GM23338 (cell line): ENCODE results near the gene RTN4RL1.

Experiments
- CTCF ChIP-seq, 2 experiments: fragments of 200-600 bp in 1 of 2; sonication (generic) in 1 of 2; conservative IDR thresholded peaks; 2 replicates each; pipeline versions ENCODE4 v1.5.1 to v1.6.1; 2016 to 2017; ENCODE audit warnings: antibody characterized with exemption in 2 of 2, low read depth in 2 of 2, mild to moderate bottlenecking in 2 of 2, moderate library complexity in 1 of 2
- EZH2 ChIP-seq: fragments of 200-600 bp; sonication (generic); IDR thresholded peaks from one replicate; pipeline ENCODE4 v1.8.0; 2017; ENCODE audit warnings: antibody characterized with exemption, mild to moderate bottlenecking, low read depth; ENCODE audit not compliant: unreplicated experiment
- EZH2phosphoT487 ChIP-seq: fragments of 200-600 bp; sonication (generic); IDR thresholded peaks from one replicate; pipeline ENCODE4 v1.8.1; 2018; ENCODE audit warnings: antibody characterized with exemption; ENCODE audit not compliant: unreplicated experiment
- JUNB ChIP-seq: IDR thresholded peaks from one replicate; pipeline ENCODE4 v1.6.1; 2016; ENCODE audit warnings: antibody characterized with exemption; ENCODE audit not compliant: unreplicated experiment
- POLR2AphosphoS5 ChIP-seq: IDR thresholded peaks from 2 replicates; pipeline ENCODE4 v1.6.1; 2016; ENCODE audit warnings: antibody characterized with exemption, low read depth
- STAT1 ChIP-seq: IDR thresholded peaks from one replicate; pipeline ENCODE4 v1.6.1; 2016; ENCODE audit warnings: antibody characterized with exemption; ENCODE audit not compliant: unreplicated experiment
- TF ChIP-seq, protein P1 (sequence below): IDR thresholded peaks from one replicate; pipeline ENCODE4 v1.6.1; 2018; ENCODE audit warnings: antibody characterized with exemption; ENCODE audit not compliant: unreplicated experiment
- TF ChIP-seq, protein P2 (sequence below): fragments of 250-450 bp; sonication (Bioruptor Pico); IDR thresholded peaks from 2 replicates; pipeline ENCODE4 v1.5.0; 2020; ENCODE audit warnings: mild to moderate bottlenecking, moderate library complexity

- TF ChIP-seq CTCF (conservative IDR thresholded peaks at IDR 0.05; ENCODE audit: low read depth in 2 of 2) (no peak), POLR2AphosphoS5 (no peak), EZH2 (no peak), EZH2phosphoT487 (no peak), JUNB (no peak), STAT1 (no peak)
- TF ChIP-seq, protein P1, sequence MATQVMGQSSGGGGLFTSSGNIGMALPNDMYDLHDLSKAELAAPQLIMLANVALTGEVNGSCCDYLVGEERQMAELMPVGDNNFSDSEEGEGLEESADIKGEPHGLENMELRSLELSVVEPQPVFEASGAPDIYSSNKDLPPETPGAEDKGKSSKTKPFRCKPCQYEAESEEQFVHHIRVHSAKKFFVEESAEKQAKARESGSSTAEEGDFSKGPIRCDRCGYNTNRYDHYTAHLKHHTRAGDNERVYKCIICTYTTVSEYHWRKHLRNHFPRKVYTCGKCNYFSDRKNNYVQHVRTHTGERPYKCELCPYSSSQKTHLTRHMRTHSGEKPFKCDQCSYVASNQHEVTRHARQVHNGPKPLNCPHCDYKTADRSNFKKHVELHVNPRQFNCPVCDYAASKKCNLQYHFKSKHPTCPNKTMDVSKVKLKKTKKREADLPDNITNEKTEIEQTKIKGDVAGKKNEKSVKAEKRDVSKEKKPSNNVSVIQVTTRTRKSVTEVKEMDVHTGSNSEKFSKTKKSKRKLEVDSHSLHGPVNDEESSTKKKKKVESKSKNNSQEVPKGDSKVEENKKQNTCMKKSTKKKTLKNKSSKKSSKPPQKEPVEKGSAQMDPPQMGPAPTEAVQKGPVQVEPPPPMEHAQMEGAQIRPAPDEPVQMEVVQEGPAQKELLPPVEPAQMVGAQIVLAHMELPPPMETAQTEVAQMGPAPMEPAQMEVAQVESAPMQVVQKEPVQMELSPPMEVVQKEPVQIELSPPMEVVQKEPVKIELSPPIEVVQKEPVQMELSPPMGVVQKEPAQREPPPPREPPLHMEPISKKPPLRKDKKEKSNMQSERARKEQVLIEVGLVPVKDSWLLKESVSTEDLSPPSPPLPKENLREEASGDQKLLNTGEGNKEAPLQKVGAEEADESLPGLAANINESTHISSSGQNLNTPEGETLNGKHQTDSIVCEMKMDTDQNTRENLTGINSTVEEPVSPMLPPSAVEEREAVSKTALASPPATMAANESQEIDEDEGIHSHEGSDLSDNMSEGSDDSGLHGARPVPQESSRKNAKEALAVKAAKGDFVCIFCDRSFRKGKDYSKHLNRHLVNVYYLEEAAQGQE = no peak
- TF ChIP-seq, protein P2, sequence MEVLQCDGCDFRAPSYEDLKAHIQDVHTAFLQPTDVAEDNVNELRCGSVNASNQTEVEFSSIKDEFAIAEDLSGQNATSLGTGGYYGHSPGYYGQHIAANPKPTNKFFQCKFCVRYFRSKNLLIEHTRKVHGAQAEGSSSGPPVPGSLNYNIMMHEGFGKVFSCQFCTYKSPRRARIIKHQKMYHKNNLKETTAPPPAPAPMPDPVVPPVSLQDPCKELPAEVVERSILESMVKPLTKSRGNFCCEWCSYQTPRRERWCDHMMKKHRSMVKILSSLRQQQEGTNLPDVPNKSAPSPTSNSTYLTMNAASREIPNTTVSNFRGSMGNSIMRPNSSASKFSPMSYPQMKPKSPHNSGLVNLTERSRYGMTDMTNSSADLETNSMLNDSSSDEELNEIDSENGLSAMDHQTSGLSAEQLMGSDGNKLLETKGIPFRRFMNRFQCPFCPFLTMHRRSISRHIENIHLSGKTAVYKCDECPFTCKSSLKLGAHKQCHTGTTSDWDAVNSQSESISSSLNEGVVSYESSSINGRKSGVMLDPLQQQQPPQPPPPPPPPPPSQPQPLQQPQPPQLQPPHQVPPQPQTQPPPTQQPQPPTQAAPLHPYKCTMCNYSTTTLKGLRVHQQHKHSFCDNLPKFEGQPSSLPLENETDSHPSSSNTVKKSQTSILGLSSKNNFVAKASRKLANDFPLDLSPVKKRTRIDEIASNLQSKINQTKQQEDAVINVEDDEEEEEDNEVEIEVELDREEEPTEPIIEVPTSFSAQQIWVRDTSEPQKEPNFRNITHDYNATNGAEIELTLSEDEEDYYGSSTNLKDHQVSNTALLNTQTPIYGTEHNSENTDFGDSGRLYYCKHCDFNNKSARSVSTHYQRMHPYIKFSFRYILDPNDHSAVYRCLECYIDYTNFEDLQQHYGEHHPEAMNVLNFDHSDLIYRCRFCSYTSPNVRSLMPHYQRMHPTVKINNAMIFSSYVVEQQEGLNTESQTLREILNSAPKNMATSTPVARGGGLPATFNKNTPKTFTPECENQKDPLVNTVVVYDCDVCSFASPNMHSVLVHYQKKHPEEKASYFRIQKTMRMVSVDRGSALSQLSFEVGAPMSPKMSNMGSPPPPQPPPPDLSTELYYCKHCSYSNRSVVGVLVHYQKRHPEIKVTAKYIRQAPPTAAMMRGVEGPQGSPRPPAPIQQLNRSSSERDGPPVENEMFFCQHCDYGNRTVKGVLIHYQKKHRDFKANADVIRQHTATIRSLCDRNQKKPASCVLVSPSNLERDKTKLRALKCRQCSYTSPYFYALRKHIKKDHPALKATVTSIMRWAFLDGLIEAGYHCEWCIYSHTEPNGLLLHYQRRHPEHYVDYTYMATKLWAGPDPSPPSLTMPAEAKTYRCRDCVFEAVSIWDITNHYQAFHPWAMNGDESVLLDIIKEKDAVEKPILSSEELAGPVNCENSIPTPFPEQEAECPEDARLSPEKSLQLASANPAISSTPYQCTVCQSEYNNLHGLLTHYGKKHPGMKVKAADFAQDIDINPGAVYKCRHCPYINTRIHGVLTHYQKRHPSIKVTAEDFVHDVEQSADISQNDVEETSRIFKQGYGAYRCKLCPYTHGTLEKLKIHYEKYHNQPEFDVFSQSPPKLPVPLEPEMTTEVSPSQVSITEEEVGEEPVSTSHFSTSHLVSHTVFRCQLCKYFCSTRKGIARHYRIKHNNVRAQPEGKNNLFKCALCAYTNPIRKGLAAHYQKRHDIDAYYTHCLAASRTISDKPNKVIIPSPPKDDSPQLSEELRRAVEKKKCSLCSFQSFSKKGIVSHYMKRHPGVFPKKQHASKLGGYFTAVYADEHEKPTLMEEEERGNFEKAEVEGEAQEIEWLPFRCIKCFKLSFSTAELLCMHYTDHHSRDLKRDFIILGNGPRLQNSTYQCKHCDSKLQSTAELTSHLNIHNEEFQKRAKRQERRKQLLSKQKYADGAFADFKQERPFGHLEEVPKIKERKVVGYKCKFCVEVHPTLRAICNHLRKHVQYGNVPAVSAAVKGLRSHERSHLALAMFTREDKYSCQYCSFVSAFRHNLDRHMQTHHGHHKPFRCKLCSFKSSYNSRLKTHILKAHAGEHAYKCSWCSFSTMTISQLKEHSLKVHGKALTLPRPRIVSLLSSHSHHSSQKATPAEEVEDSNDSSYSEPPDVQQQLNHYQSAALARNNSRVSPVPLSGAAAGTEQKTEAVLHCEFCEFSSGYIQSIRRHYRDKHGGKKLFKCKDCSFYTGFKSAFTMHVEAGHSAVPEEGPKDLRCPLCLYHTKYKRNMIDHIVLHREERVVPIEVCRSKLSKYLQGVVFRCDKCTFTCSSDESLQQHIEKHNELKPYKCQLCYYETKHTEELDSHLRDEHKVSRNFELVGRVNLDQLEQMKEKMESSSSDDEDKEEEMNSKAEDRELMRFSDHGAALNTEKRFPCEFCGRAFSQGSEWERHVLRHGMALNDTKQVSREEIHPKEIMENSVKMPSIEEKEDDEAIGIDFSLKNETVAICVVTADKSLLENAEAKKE (CRISPR knock-in tag) = no peak
These were observed 35.2 kb upstream of the RTN4RL1 start for GRCh38 chr17:2060385-2060658.
